Endothelial cell of umbilical vein (primary cell): ENCODE measurements around the gene ALAD. TPM values are rescaled to one million over a fixed set of nuclear protein-coding genes. Genes with fewer than 3 reads are reported as not detected.

Experiments used
- BruUV-seq: library from RNA; stranded (reverse); fragments of 400-500 nt; replicated peaks from 2 replicates; lab custom pipeline; 2021; lab: Mats Ljungman, UMichigan
- CTCF ChIA-PET: fragments of 300-600, 350-600 bp; sonication (Branson Sonifier 250); formaldehyde crosslinking; loops from one replicate; lab custom pipeline; 2021; ENCODE audit warnings: antibody characterized with exemption, inconsistent platforms; lab: Charles Lee
- POLR2A ChIA-PET: fragments of 300-600, 350-600 bp; sonication (Branson Sonifier 250); formaldehyde crosslinking; loops from one replicate; lab custom pipeline; 2021; ENCODE audit warnings: antibody characterized with exemption, inconsistent platforms; lab: Charles Lee
- DNase-seq: peaks from one replicate; pipeline ENCODE4 v3.0.0-alpha.2; 2011; ENCODE audit warnings: low read depth, low spot score
- FAIRE-seq: peaks from 2 replicates; lab custom pipeline; 2011; peaks lifted over from hg19 to GRCh38; lab: Jason Lieb, UNC
- H2AFZ ChIP-seq: 2 replicates; pipeline ENCODE4 v1.6.0; 2012; ENCODE audit warnings: low read depth, low read length, control low read depth, inconsistent platforms
- H3K27ac ChIP-seq: 2 replicates; pipeline ENCODE4 v1.5.1; 2011; ENCODE audit warnings: low read depth, mild to moderate bottlenecking, control low read depth, low read length, moderate library complexity; ENCODE audit not compliant: insufficient read depth
- H3K27me3 ChIP-seq, 2 experiments: 2 replicates each; pipeline versions ENCODE4 v1.6.0 to v1.6.1; 2011; ENCODE audit warnings: low read length in 2 of 2, mixed read lengths in 1 of 2; ENCODE audit not compliant: control insufficient read depth in 2 of 2, insufficient read depth in 2 of 2
- H3K36me3 ChIP-seq, 2 experiments: 2 replicates in 1 of 2; 3 replicates in 1 of 2; pipeline ENCODE4 v1.5.1; 2011; ENCODE audit warnings: low read length in 2 of 2, mild to moderate bottlenecking in 1 of 2, moderate library complexity in 1 of 2; ENCODE audit not compliant: control insufficient read depth in 2 of 2, insufficient read depth in 2 of 2; ENCODE audit errors: extremely low read depth in 1 of 2
- H3K4me1 ChIP-seq: 3 replicates; pipeline ENCODE4 v1.5.1; 2011; ENCODE audit warnings: mild to moderate bottlenecking, low read length; ENCODE audit not compliant: control insufficient read depth, insufficient read depth; ENCODE audit errors: extremely low read depth
- H3K4me2 ChIP-seq: 2 replicates; pipeline ENCODE4 v1.6.1; 2011; ENCODE audit warnings: low read length, control low read depth, mixed read lengths; ENCODE audit not compliant: insufficient read depth
- H3K4me3 ChIP-seq, 3 experiments: fragments of 200-600 bp in 1 of 3; sonication (generic), shearing (Covaris generic) in 1 of 3; replicated peaks in 1 of 3; 2 replicates each; pipeline ENCODE4 v1.5.1; 2011 to 2016; ENCODE audit warnings: control low read depth in 3 of 3, low read length in 3 of 3, mild to moderate bottlenecking in 2 of 3, inconsistent platforms in 1 of 3, low read depth in 1 of 3, moderate library complexity in 1 of 3; ENCODE audit not compliant: insufficient read depth in 1 of 3
- H3K79me2 ChIP-seq: 2 replicates; pipeline ENCODE4 v1.6.0; 2012; ENCODE audit warnings: low read length, inconsistent platforms; ENCODE audit not compliant: control insufficient read depth, insufficient read depth
- H3K9ac ChIP-seq: replicated peaks from 2 replicates; pipeline ENCODE3; 2011; ENCODE audit warnings: low read length, control low read depth; ENCODE audit not compliant: insufficient read depth; ENCODE audit errors: extremely low read depth
- H3K9me1 ChIP-seq: replicated peaks from 3 replicates; pipeline ENCODE4 v1.6.0; 2011; ENCODE audit warnings: mild to moderate bottlenecking, low read length; ENCODE audit not compliant: control insufficient read depth, insufficient read depth; ENCODE audit errors: extremely low read depth
- H3K9me3 ChIP-seq: replicated peaks from 2 replicates; pipeline ENCODE4 v1.5.1; 2012; ENCODE audit warnings: low read length, inconsistent platforms; ENCODE audit not compliant: control insufficient read depth, insufficient read depth
- H4K20me1 ChIP-seq: replicated peaks from 2 replicates; pipeline ENCODE3; 2011; ENCODE audit warnings: mild to moderate bottlenecking, low read length; ENCODE audit not compliant: control insufficient read depth, insufficient read depth; ENCODE audit errors: extremely low read depth
- EZH2 ChIP-seq: IDR thresholded peaks from 2 replicates; pipeline ENCODE4 v1.6.1; 2012; ENCODE audit warnings: borderline replicate concordance, low read depth, mild to moderate bottlenecking, moderate library complexity, low read length, inconsistent platforms; ENCODE audit not compliant: severe bottlenecking
- FOS ChIP-seq: IDR thresholded peaks from 2 replicates; pipeline ENCODE4 v1.6.1; 2011; ENCODE audit warnings: mild to moderate bottlenecking, low read length, moderate library complexity, borderline replicate concordance; ENCODE audit not compliant: insufficient read depth
- GATA2 ChIP-seq: IDR thresholded peaks from 2 replicates; pipeline ENCODE4 v1.7.0; 2011; ENCODE audit warnings: low read depth, mild to moderate bottlenecking, moderate library complexity, mixed read lengths, low read length; ENCODE audit not compliant: insufficient read length, insufficient read depth
- JUN ChIP-seq: IDR thresholded peaks from 2 replicates; pipeline ENCODE4 v1.6.1; 2011; ENCODE audit warnings: borderline replicate concordance, low read depth; ENCODE audit not compliant: insufficient read length, insufficient read depth
- MYC ChIP-seq: IDR thresholded peaks from one replicate; pipeline ENCODE4 v1.6.1; 2011; ENCODE audit warnings: mild to moderate bottlenecking, low read depth, low read length
- POLR2A ChIP-seq: IDR thresholded peaks from 2 replicates; pipeline ENCODE4 v1.6.1; 2012; ENCODE audit warnings: low read depth, mild to moderate bottlenecking, control low read depth, low read length
- POLR2AphosphoS5 ChIP-seq: IDR thresholded peaks from 2 replicates; pipeline ENCODE4 v1.6.1; 2012; ENCODE audit warnings: low read depth, mild to moderate bottlenecking, control low read depth, low read length, moderate library complexity; ENCODE audit not compliant: insufficient read depth
- dilution Hi-C: fragments of 300-500 bp; cut with MboI; formaldehyde crosslinking; loops from one replicate; pipeline ENCODE4 v1.15.0; 2019; ENCODE audit warnings: low sequenced_read_pairs; ENCODE audit not compliant: extremely low pct_ligation_motif_present
- intact Hi-C: fragments of 100-400 bp; cut with micrococcal nuclease; formaldehyde crosslinking; loops from one replicate; pipeline ENCODE4 v1.10.0; 2022
- polyA plus RNA-seq, 4 experiments: library from polyadenylated mRNA; depleted of rRNA in 3 of 4; stranded (reverse) in 3 of 4; unstranded in 1 of 4; fragments of >200 nt; gene quantifications; 2 replicates each; pipeline versions ENCODE4 v1.2.1 to v1.2.3, GENCODE V29; 2011 to 2012; ENCODE audit warnings: missing spikeins in 1 of 4
- total RNA-seq: library from RNA; stranded (reverse); gene quantifications from 2 replicates; pipeline ENCODE4 v1.2.3, GENCODE V29; 2021
- TF ChIP-seq, protein P1 (sequence below), 2 donors: IDR thresholded peaks; 1 replicate in 1 of 2; 2 replicates in 1 of 2; pipeline ENCODE4 v1.5.1; 2011; ENCODE audit warnings: low read length in 2 of 2, mild to moderate bottlenecking in 2 of 2, moderate library complexity in 2 of 2, control low read depth in 1 of 2, inconsistent platforms in 1 of 2, low read depth in 1 of 2; ENCODE audit not compliant: insufficient read depth in 1 of 2; ENCODE audit errors: extremely low read depth in 1 of 2
- TF ChIP-seq, protein P2 (sequence below): IDR thresholded peaks from 2 replicates; pipeline ENCODE4 v1.6.1; 2011; ENCODE audit not compliant: insufficient read depth, insufficient read length

ALAD gene
- total and polyA plus RNA-seq, 2 donors (not counting 3 experiments of a cell fraction or from before 2014, with no cell fraction given): 12.8 to 29.5 TPM

DNA sequence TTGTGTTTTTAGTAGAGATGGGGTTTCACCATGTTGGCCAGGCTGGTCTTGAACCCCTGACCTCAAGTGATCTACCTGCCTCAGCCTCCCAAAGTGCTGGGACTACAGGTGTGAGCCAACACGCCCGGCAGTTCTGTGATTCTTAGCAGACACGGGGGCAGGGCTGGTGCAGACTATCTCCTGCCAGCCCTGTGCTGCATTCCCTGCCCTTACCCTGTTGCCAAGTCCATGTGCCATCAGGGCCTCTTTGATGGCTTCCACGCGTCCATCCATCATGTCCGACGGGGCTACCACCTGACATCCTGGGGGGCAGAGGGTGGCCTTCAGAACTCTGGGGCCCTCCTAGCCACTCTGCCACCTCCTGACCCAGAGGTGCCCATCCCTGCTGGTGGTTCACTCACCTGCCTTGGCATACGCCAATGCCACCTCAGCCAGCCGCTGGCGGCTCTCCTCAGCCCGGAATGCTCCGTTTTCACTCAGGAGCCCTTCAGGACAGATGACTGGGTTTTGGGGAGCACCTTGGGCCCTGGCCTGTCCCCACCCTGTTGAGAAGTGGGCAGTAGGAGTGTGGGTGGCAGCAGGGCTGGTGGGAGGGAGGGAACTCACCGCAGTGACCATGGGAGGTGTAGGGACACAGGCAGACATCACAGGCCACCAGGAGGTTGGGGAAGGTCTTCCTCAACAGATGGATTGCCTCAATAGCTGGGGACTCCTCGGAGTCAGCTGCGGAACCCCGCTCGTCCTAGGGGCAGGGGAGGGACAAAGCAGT lies 10.7 kb downstream of the ALAD start:
- Histone ChIP-seq H3K9ac (no peak overlapping the region), H3K27me3 (no peaks in the 10 kb centered on the region), H3K79me2 (no peaks in the 10 kb centered on the region), H3K27ac (no peak overlapping the region), H3K36me3 (peaks cover 2 to 11% of the 10 kb centered on the region in 2 experiments), H3K4me2 (no peak overlapping the region), H2AFZ (no peak overlapping the region), H3K4me1 (no peaks in the 10 kb centered on the region), H3K9me1 (no peaks in the 10 kb centered on the region), H4K20me1 (no peaks in the 10 kb centered on the region), H3K4me3 (no peak overlapping the region), H3K9me3 (no peaks in the 10 kb centered on the region)
- TF ChIP-seq, protein P1, sequence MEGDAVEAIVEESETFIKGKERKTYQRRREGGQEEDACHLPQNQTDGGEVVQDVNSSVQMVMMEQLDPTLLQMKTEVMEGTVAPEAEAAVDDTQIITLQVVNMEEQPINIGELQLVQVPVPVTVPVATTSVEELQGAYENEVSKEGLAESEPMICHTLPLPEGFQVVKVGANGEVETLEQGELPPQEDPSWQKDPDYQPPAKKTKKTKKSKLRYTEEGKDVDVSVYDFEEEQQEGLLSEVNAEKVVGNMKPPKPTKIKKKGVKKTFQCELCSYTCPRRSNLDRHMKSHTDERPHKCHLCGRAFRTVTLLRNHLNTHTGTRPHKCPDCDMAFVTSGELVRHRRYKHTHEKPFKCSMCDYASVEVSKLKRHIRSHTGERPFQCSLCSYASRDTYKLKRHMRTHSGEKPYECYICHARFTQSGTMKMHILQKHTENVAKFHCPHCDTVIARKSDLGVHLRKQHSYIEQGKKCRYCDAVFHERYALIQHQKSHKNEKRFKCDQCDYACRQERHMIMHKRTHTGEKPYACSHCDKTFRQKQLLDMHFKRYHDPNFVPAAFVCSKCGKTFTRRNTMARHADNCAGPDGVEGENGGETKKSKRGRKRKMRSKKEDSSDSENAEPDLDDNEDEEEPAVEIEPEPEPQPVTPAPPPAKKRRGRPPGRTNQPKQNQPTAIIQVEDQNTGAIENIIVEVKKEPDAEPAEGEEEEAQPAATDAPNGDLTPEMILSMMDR (IDR thresholded peaks at IDR 0.05; ENCODE audit: extremely low read depth in 1 of 2, insufficient read depth in 1 of 2, low read depth in 1 of 2, low read length in 2 of 2): no peak
- TF ChIP-seq EZH2 (no peak), POLR2A (no peak), JUN (no peak), POLR2AphosphoS5 (no peak), GATA2 (no peak), FOS (no peak), MYC (no peak)
- TF ChIP-seq, protein P2, sequence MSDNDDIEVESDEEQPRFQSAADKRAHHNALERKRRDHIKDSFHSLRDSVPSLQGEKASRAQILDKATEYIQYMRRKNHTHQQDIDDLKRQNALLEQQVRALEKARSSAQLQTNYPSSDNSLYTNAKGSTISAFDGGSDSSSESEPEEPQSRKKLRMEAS: no peak
- ChIA-PET POLR2A (no interaction called here), CTCF (no interaction called here)
- no TSS peak for BruUV-seq
- FAIRE-seq: no peak
- dilution Hi-C loops: no loop called here
- no peak for DNase-seq
- intact Hi-C loops: no loop called here
